CD4-positive, alpha-beta T cell treated with Interleukin-15 for 1 hour (primary cell): ENCODE results near the gene ARFGAP3.
A peak's percentile ranks its signal among the peaks of the same experiment; 100 is the strongest.

ENCODE experiments used
- DNase-seq: peaks from one replicate; pipeline ENCODE4 v3.0.0-alpha.2; 2020

The ARFGAP3 gene

GRCh38 chr22:42883121-42883520, 26.0 kb upstream of the ARFGAP3 start:
- no peak for DNase-seq

- no peak for DNase-seq
These were observed 25.0 kb upstream of the ARFGAP3 start for GRCh38 chr22:42881982-42882656.

GRCh38 chr22:42881298-42881697, 24.2 kb upstream of the ARFGAP3 start:
- DNase-seq = no peak

GRCh38 chr22:42880815-42881214, 23.7 kb upstream of the ARFGAP3 start:
- no peak for DNase-seq

- DNase-seq = no peak
These were observed 22.4 kb upstream of the ARFGAP3 start for GRCh38 chr22:42879371-42880021.

- no peak for DNase-seq
These were observed 21.7 kb upstream of the ARFGAP3 start for GRCh38 chr22:42878561-42879305.

- no peak for DNase-seq
These were observed 20.7 kb upstream of the ARFGAP3 start for GRCh38 chr22:42877597-42878340.

GRCh38 chr22:42877158-42877557, 20.1 kb upstream of the ARFGAP3 start:
- DNase-seq = no peak

- no peak for DNase-seq
These were observed 19.0 kb upstream of the ARFGAP3 start for GRCh38 chr22:42876041-42876440.

- no peak for DNase-seq
These were observed 16.9 kb upstream of the ARFGAP3 start for GRCh38 chr22:42874010-42874409.

- no peak for DNase-seq
These were observed 16.3 kb upstream of the ARFGAP3 start for GRCh38 chr22:42873356-42873755.

GRCh38 chr22:42872821-42873220, 15.7 kb upstream of the ARFGAP3 start:
- DNase-seq = no peak

GRCh38 chr22:42871146-42872050, 14.3 kb upstream of the ARFGAP3 start:
- DNase-seq = no peak

- DNase-seq = no peak
These were observed 12.9 kb upstream of the ARFGAP3 start for GRCh38 chr22:42869888-42870480.

- no peak for DNase-seq
These were observed 12.4 kb upstream of the ARFGAP3 start for GRCh38 chr22:42869463-42869862.

- DNase-seq = no peak
These were observed 11.7 kb upstream of the ARFGAP3 start for GRCh38 chr22:42868751-42869251.

- DNase-seq = no peak
These were observed 9.0 kb upstream of the ARFGAP3 start for GRCh38 chr22:42866100-42866499.

GRCh38 chr22:42865536-42865935, 8.5 kb upstream of the ARFGAP3 start:
- no peak for DNase-seq

GRCh38 chr22:42863349-42863961, 6.4 kb upstream of the ARFGAP3 start:
- peak; percentile 28 for DNase-seq

GRCh38 chr22:42862045-42862734, 5.1 kb upstream of the ARFGAP3 start:
- no peak for DNase-seq
